Duodenal mucosa (tissue), 2 donors: ENCODE results near the gene VRK3.

Source experiments
- H3K27ac ChIP-seq: one replicate; pipeline ENCODE4 v1.7.0; 2013; ENCODE audit warnings: low read depth, low read length
- H3K27me3 ChIP-seq, 2 donors: one replicate each; pipeline ENCODE4 v1.7.0; 2013; ENCODE audit warnings: low read length in 2 of 2, control low read depth in 1 of 2; ENCODE audit not compliant: insufficient read depth in 2 of 2, control insufficient read depth in 1 of 2
- H3K36me3 ChIP-seq, 2 donors: one replicate each; pipeline ENCODE4 v1.7.0; 2013; ENCODE audit warnings: low read length in 2 of 2, control low read depth in 1 of 2; ENCODE audit not compliant: insufficient read depth in 2 of 2, control insufficient read depth in 1 of 2
- H3K4me1 ChIP-seq, 2 donors: one replicate each; pipeline ENCODE4 v1.7.0; 2013; ENCODE audit warnings: low read length in 2 of 2, control low read depth in 1 of 2; ENCODE audit not compliant: insufficient read depth in 2 of 2, control insufficient read depth in 1 of 2
- H3K4me3 ChIP-seq, 2 donors: one replicate each; pipeline ENCODE4 v1.7.0; 2013; ENCODE audit warnings: low read length in 2 of 2, low read depth in 1 of 2
- H3K9ac ChIP-seq, 2 donors: one replicate each; pipeline ENCODE4 v1.7.0; 2013; ENCODE audit warnings: low read length in 2 of 2, low read depth in 1 of 2
- H3K9me3 ChIP-seq, 2 donors: one replicate each; pipeline ENCODE4 v1.7.0; 2013; ENCODE audit warnings: low read length in 2 of 2, control low read depth in 1 of 2; ENCODE audit not compliant: control insufficient read depth in 1 of 2

Gene VRK3

DNA sequence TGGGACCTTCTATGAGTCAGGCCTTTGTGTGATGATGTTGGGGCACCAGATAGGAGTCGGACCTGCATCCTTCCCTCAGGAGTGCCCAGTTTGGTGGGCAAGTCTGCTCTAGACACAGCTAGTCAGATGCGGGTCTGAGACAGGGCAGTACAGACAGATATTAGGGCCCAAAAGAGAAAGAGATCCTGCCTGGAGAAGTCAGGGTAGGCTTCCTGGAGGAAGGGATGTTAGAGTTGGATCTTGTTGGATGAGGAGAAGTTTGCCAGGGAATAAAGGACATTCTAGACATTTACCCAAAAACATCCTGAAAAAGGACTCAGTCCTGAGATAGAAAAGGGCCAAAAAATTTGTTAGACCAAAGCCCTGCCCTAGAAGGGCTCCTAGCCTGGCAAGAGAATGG is 17.2 kb downstream of the VRK3 start:
- Histone ChIP-seq H3K9me3 (no peaks in the 10 kb centered on the region), H3K4me1 (peaks cover 0 to 6% of the 10 kb centered on the region in 2 donors), H3K9ac (no peak overlapping the region), H3K4me3 (no peak overlapping the region), H3K27me3 (no peaks in the 10 kb centered on the region), H3K36me3 (peaks cover 32 to 56% of the 10 kb centered on the region in 2 donors), H3K27ac (no peak overlapping the region)

DNA sequence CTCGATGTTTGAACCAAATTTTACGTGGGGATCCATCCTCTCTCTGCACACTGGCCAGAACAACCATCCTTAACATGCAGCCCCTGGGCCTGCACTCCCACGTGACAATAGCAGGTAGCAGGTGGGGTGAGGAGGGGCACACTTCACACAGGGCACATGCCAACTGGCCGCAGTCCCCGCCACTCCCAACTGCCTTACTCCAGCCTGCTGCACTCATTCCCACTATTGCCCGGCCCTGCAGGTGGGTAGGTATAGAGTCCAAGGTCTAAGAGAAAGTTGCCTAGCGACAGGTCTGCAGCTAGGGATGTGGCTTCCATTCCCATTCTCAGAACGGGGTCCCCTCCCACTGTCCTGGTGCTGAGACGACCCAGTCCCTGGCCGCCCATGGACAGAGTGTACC is 18.0 kb downstream of the VRK3 start:
- Histone ChIP-seq H3K36me3 (peaks cover 38 to 63% of the 10 kb centered on the region in 2 donors), H3K9ac (no peak overlapping the region), H3K27ac (no peak overlapping the region), H3K4me1 (peaks cover 0 to 6% of the 10 kb centered on the region in 2 donors), H3K4me3 (no peak overlapping the region), H3K27me3 (no peaks in the 10 kb centered on the region), H3K9me3 (no peaks in the 10 kb centered on the region)

DNA sequence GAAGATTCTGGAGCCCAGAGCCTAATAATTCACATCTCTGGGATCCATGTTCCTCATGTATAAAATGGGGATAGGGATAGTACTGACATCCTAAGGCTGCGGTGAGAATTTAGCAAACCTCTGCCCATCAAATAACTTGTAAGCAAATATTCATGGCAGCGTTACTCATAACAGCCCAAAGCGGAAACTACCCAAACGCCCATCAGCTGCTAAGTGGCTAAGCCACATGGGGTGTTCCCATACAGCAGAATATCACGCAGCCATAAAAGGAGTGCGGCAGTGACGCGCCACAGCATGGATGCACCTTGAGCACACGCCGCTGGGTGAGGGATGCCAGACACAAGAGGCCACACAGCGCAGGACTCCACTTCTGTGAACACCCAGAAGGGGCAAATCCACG is 19.7 kb downstream of the VRK3 start:
- H3K9ac ChIP-seq: no peak overlapping the region
- H3K4me1 ChIP-seq: peaks cover 0 to 6% of the 10 kb centered on the region in 2 donors
- H3K36me3 ChIP-seq: peaks cover 45 to 80% of the 10 kb centered on the region in 2 donors
- no peaks in the 10 kb centered on the region for H3K9me3 ChIP-seq
- no peak overlapping the region for H3K4me3 ChIP-seq
- no peak overlapping the region for H3K27ac ChIP-seq
- no peaks in the 10 kb centered on the region for H3K27me3 ChIP-seq

DNA sequence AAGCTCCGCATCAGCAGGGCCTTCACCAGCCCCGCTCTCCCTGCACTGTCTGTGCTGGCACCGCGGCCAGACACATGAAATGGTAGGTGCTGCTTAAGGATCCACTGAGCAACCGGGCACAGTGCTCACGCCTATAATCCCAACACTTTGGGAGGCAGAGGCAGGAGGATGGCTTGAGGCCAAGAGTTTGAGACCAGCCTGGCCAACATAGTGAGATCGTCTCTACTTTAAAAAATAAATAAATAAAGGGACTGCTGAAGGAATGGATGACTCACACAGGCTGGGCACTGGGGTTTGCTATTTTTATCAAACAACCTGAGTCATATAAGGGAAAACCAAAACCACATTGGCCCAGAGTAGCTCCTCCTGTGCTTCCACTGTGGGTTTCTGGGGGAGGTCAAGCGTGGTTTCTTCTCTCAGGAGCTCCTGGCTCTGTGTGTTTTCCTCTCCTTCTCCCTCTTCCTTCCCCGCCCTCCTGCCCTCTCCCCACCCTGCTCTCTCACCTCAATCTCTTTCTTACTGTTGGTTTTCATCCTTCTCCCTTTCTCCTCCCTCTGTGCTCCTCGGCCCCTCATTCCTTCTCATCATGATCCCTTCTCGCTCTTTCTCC is 21.3 kb downstream of the VRK3 start:
- Histone ChIP-seq H3K27ac (no peak overlapping the region), H3K4me3 (no peak overlapping the region), H3K4me1 (peaks cover 0 to 6% of the 10 kb centered on the region in 2 donors), H3K9ac (no peak overlapping the region), H3K36me3 (peaks cover 55 to 89% of the 10 kb centered on the region in 2 donors), H3K9me3 (no peaks in the 10 kb centered on the region), H3K27me3 (no peaks in the 10 kb centered on the region)

DNA sequence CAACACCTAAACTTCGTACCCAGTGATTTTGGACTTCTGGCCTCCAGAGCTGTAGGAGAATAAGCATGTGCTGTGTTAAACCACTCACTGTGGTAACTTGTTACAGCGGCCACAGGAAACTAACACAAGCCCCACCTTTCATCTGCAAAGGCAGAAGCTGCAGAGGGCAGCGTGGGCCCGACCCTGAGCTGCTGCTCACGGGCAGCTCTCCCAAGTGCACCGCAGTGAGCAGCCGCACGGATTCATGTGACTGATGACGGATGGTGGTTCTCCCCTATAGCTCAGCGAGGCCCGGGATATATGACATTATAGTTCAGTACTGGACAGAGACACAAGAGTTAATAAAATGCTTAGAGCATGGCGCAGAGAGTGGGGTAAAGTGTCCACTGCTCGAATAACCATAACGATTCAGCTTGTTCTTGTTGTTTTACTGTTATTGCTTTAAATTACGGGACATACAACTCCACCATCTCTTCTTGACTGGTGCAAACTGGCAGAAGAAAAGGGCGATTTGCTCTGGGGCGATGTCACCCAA is 21.9 kb downstream of the VRK3 start:
- Histone ChIP-seq H3K9ac (no peak overlapping the region), H3K27ac (no peak overlapping the region), H3K4me1 (peaks cover 0 to 6% of the 10 kb centered on the region in 2 donors), H3K4me3 (no peak overlapping the region), H3K36me3 (peaks cover 56 to 89% of the 10 kb centered on the region in 2 donors), H3K27me3 (no peaks in the 10 kb centered on the region), H3K9me3 (no peaks in the 10 kb centered on the region)

DNA sequence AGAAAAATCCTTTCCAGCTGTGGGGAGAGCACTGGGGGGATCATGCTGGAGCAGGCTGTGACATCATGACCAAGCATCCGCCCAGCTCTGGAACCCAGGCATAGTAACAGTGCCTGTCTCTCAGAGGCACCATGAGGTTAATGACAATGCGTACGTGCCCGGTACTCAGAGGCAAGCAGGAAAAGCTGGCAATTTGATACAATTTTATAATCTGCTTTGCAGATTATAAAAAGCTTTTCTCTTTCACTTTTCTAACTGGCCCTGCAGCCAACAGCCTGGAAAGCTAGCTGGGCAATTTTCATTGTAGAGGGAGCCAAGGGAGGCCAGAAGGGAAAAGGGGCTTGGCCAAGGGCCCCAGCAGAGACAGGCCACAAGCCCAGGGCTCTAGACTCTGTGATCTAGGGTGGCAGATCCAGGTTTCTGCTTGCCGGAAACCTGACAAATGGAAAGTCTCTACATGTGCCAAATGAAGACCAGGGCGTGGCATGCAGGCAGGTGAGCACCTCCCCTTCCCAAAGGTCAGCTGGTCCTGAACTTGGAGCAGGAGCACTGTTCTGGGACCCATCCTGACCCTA is 22.7 kb downstream of the VRK3 start:
- no peaks in the 10 kb centered on the region for H3K9me3 ChIP-seq
- no peak overlapping the region for H3K4me3 ChIP-seq
- peaks cover 50 to 89% of the 10 kb centered on the region in 2 donors for H3K36me3 ChIP-seq
- no peaks in the 10 kb centered on the region for H3K27me3 ChIP-seq
- H3K27ac ChIP-seq: no peak overlapping the region
- H3K4me1 ChIP-seq: peaks cover 0 to 6% of the 10 kb centered on the region in 2 donors
- no peak overlapping the region for H3K9ac ChIP-seq

DNA sequence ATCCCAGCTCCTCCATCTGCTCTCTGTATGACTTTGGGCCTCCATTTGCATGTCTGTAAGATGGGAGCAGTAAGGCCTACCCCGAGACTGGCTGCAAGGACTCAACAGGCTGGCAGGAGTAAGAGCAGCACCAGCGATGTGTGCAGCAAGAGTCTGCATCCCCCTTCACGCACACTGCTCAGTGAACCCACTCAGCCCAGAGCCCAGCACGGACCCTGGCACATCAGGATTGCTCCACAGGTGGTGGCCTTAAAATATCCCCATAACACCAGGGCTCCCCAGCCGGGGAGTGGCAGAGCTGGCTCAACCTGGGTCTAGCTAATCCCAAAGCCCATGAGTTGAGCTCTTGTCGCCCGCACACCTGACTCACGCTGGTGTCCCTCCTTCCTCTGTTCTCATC is 23.4 kb downstream of the VRK3 start:
- no peaks in the 10 kb centered on the region for H3K9me3 ChIP-seq
- peaks cover 43 to 88% of the 10 kb centered on the region in 2 donors for H3K36me3 ChIP-seq
- peaks cover 0 to 6% of the 10 kb centered on the region in 2 donors for H3K4me1 ChIP-seq
- no peak overlapping the region for H3K27ac ChIP-seq
- H3K27me3 ChIP-seq: no peaks in the 10 kb centered on the region
- H3K4me3 ChIP-seq: no peak overlapping the region
- H3K9ac ChIP-seq: no peak overlapping the region

DNA sequence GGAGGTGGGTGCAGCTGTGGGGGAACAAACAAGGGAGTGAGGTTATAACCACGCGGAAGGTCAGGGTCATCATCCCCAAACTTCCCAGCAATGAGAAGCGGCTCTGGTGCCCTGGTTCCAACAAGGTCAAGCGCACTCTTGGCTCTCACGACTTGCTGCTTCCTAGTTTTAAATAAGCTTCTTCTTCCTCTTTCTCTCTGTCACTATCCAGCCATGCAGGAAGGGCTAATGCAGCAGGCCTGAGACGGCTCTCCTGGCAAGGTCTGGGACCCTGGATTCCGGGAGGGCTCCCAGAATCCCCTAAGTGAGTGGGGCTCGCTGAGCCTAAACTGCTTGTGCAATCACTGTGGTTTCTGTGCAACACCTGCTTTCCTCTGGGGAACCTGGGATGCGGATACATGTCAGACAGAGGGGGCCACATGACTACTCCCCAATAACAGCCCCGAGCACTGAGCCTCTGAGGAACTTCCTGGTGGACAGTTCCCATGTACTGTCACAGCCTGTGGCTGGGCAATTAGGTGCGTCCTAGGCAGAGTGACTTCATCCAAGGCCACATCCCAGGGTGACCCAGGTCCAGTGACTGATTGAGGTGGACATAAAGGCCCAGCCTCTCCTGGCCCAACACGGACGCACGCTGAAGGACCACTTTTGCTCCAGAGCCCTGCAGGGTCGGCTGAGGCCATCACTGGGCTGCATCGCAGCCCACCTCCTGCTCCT is 24.2 kb downstream of the VRK3 start:
- Histone ChIP-seq H3K4me1 (peaks cover 0 to 6% of the 10 kb centered on the region in 2 donors), H3K27me3 (no peaks in the 10 kb centered on the region), H3K27ac (no peak overlapping the region), H3K36me3 (peaks cover 41 to 88% of the 10 kb centered on the region in 2 donors), H3K9me3 (no peaks in the 10 kb centered on the region), H3K9ac (no peak overlapping the region), H3K4me3 (no peak overlapping the region)

DNA sequence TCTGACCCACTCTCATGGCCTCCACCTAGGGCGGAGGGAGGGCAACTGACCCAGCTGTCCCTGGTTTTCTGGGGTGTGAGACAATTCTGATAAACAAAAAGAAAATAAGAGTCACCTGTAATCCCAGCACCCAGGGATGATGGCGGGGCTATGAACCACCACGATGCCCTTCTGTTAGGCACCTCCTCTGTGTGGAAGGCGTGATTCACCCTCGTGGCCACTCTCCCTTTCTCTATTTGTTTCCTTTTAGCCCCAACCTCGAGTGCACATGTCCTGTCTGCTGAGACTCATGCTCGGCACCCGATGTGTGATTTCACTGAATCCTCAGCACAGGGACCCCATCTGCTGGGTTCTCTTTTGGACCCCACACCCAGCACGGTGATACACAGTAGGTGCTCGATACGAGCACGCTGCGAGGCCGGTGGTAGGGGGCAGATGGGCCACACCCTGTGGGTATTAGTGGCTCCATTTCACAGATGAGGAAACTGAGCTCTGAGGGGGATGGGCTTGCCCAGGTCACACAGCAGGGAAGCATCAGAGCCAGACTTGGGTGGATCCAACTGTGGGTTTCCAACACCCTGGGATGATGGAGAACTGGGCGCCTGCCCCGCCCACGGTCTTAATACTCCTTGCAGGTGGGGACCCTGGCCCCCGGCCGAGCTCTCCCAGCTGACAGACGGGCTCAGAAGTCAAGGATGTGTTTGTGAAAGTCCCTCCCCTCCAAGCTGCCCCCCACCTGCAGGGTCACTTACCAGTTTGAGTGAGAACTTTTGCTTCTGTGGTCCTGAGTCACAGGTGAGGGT is 24.9 kb downstream of the VRK3 start:
- H3K4me3 ChIP-seq: no peak overlapping the region

More for the DNA sequence above, 24.9 kb downstream of the VRK3 start:
- Histone ChIP-seq H3K27me3 (no peaks in the 10 kb centered on the region), H3K27ac (no peak overlapping the region), H3K36me3 (peaks cover 39 to 87% of the 10 kb centered on the region in 2 donors), H3K4me1 (peaks cover 0 to 6% of the 10 kb centered on the region in 2 donors), H3K9ac (no peak overlapping the region), H3K9me3 (no peaks in the 10 kb centered on the region)
